ENCODE results near the gene EXOC4. TPM values are rescaled to one million over a fixed set of nuclear protein-coding genes. Genes with fewer than 3 reads are reported as not detected.

EXOC4 gene
- total RNA-seq, 2 donors from 2014 or later: 106 to 115 TPM

- TF ChIP-seq CTCF (conservative IDR thresholded peaks at IDR 0.05): no peak
- H3K27me3 Mint-ChIP-seq (ENCODE audit: insufficient read depth): no peaks in the 10 kb centered on the region
- no peaks in the 10 kb centered on the region for H3K4me1 Mint-ChIP-seq
- no peak overlapping the region for H3K9ac ChIP-seq (ENCODE audit: extremely low read depth, low read length, poor library complexity, severe bottlenecking)
- no peak overlapping the region for H3K4me3 Mint-ChIP-seq
- no peaks in the 10 kb centered on the region for H3K27me3 ChIP-seq (ENCODE audit: control insufficient read depth, insufficient read depth, low read length, poor library complexity, severe bottlenecking)
- H3K36me3 ChIP-seq (ENCODE audit: control insufficient read depth, insufficient read depth, low read length): no peaks in the 10 kb centered on the region
- no peak overlapping the region for H3K27ac ChIP-seq (ENCODE audit: low read depth, low read length)
- H3K4me1 ChIP-seq (ENCODE audit: control insufficient read depth, insufficient read depth, low read length): no peaks in the 10 kb centered on the region
- H3K36me3 Mint-ChIP-seq (ENCODE audit: low read depth): no peaks in the 10 kb centered on the region
- H3K27ac Mint-ChIP-seq: no peak overlapping the region
- H3K9me3 ChIP-seq (ENCODE audit: control insufficient read depth, low read length): no peaks in the 10 kb centered on the region
- H3K4me3 ChIP-seq (ENCODE audit: low read length): no peak overlapping the region
- no peak for DNase-seq
- H3K9me3 Mint-ChIP-seq: peaks cover 8% of the 10 kb centered on the region
Measured at GRCh38 chr7:134113655-134114054, 860.8 kb downstream of the EXOC4 start.

GRCh38 chr7:134114992-134115391, 862.1 kb downstream of the EXOC4 start:
- no peak overlapping the region for H3K4me3 Mint-ChIP-seq
- H3K9me3 ChIP-seq (ENCODE audit: control insufficient read depth, low read length): no peaks in the 10 kb centered on the region

More at GRCh38 chr7:134114992-134115391, 862.1 kb downstream of the EXOC4 start:
- Mint-ChIP-seq H3K36me3 (ENCODE audit: low read depth) (no peaks in the 10 kb centered on the region), H3K27ac (no peak overlapping the region), H3K9me3 (peaks cover 8% of the 10 kb centered on the region), H3K27me3 (ENCODE audit: insufficient read depth) (no peaks in the 10 kb centered on the region), H3K4me1 (no peaks in the 10 kb centered on the region)
- DNase-seq: no peak
- no peaks in the 10 kb centered on the region for H3K27me3 ChIP-seq (ENCODE audit: control insufficient read depth, insufficient read depth, low read length, poor library complexity, severe bottlenecking)
- WGBS, 2 experiments (ENCODE audit: insufficient coverage in 1 of 2, insufficient read length in 1 of 2): 82 to 83% methylated on average over 1 to 4 of the region's 4 CpGs
- H3K27ac ChIP-seq (ENCODE audit: low read depth, low read length): no peak overlapping the region
- no peak overlapping the region for H3K9ac ChIP-seq (ENCODE audit: extremely low read depth, low read length, poor library complexity, severe bottlenecking)
- H3K36me3 ChIP-seq (ENCODE audit: control insufficient read depth, insufficient read depth, low read length): no peaks in the 10 kb centered on the region
- no peak for TF ChIP-seq CTCF (conservative IDR thresholded peaks at IDR 0.05)
- no peak overlapping the region for H3K4me3 ChIP-seq (ENCODE audit: low read length)
- no peaks in the 10 kb centered on the region for H3K4me1 ChIP-seq (ENCODE audit: control insufficient read depth, insufficient read depth, low read length)

Small RNAs within 50 kb of the gene (microRNA-seq; reads per million reads assigned to microRNA genes)
- not detected for gene MIR6133 (ENCODE audit: borderline microRNAs expressed)

Other genes with a start within 250 kb of the EXOC4 start
- gene CHCHD3, start 171.0 kb upstream of the EXOC4 start, total RNA-seq: 10 to 100 TPM; 70.4 to 75.2 TPM